Fibroblast of skin of back (primary cell): ENCODE measurements around the gene TMEM215. TPM values are rescaled to one million over a fixed set of nuclear protein-coding genes. Genes with fewer than 3 reads are reported as not detected.
"Not testable (repeated sequence)": the region's sequence is repeated elsewhere in the genome, so short reads cannot be mapped to it uniquely, and the experiment has no call there.

ENCODE experiments used
- DNase-seq: peaks from one replicate; pipeline ENCODE4 v3.0.0-alpha.2; 2013
- polyA plus RNA-seq, 2 experiments: library from polyadenylated mRNA; unstranded; fragments of 120-200 nt; gene quantifications; one replicate each; pipeline ENCODE4 v1.2.1, GENCODE V29; 2013; ENCODE audit not compliant: insufficient read length in 2 of 2

TMEM215 gene, protein sequence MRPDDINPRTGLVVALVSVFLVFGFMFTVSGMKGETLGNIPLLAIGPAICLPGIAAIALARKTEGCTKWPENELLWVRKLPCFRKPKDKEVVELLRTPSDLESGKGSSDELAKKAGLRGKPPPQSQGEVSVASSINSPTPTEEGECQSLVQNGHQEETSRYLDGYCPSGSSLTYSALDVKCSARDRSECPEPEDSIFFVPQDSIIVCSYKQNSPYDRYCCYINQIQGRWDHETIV
- polyA plus RNA-seq (2013, experiment 1 of 2; ENCODE audit: insufficient read length) = 0.17 TPM
- 0.10 TPM for polyA plus RNA-seq (2013, experiment 2 of 2; ENCODE audit: insufficient read length)

DNA sequence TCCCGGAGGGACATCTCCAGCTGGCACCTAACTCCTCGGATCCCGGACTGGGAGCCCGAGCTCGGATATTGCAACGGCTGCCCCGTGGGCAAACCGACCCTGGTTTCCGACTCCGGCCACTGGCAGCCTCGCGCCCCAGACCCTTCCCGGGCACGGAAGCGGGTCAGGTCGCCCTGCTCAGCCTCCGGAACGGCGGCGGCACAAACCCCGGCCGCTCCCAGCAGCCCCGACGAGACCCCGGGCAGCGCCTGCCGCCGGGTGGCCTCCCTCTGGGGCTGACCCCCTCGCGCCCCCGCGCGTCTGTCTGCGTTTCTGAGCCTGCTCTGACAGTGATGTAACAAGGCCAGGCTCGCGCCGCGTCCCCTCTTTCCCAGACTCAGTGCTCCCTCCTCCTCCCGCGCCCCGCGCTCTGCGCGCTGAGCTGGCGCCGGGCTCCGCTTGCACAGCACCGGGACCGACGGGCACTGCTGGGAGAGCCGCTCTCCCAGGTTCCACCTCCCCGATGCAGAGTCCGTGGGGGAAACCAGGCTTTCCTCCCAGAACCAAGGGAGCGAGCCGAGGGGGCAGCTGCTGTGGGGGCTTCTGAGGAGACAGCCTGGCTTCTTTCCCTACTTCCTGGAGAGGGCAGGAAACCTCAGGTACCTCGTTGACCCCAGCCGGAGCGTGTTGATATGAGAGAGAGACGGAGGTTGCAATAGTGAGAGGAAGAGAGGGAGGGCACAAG, at the start of gene TMEM215:
TSS of gene TMEM215 (plus strand) at position 373 of the 724 bp plus-strand sequence. CDS start 644 bp downstream, outside the sequence.
- DNase-seq = peak; percentile 21

DNA sequence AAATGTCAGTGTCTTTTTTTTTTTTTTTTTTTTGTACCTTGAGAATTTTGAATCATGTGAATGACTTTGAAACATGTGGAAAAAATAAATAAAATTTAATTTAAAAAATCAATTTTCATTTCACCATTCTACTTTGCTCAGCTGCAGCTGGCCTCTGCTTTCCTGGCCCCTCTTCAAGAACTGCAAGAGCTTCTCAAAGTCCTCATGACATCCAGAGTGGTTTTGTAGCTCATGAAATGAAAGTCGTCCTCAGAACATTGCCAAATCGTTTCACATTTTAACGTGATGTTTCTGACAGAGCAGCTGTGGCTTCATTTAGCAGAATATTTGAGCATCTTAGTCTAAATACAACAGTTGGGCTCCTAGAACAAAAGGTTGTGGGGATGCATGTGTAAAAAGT, 47.9 kb upstream of the TMEM215 start:
- no peak for DNase-seq

DNA sequence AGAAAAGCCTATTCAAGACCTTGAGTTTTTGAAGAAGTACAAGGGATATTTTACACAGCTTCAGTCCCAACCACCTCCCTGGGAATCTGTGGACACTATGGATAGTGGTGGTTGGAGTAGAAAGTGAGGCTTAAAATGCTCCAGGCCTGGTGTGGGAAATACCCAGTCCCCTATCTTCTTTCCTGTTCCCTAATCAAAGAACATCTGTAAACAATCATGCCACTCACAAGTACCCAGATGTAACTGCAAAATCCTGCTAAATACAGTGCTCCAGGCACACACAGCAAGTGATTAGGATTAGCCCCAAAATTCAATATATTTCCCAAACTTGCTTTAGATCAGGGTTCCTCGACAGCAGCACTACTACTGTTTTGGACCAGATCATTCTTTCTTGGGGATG, 46.0 kb upstream of the TMEM215 start:
- no peak for DNase-seq

DNA sequence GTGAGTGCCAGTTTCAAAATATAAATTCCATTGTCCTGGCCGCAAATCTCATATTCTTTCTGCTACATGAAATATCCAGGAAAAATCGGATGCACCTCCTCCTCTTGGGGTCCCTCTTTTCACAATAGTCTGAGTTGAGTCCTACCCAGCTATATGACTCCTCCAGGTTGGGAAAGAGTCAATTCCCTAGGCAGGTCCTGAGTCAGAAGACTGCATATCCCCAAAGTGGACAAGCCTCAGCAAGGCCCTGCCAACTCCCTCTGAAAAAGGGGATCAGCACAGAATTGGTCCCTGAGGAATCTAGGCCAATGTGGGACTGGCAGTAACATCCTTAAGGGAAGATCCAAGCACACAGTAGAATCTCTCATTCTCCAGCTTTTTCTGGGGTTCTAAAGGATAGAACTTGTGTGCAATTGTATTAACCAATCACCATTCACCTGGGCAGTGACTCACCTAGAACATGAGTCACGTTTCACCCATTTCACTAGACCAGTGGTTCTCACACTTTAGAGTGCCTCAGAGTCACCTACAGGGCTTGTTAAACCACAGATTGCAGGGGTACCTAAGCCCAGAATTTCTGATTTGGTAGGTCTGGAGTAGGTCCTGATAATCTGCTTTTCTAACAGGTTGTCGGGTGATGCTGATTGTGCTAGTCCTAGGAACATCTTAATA, 44.7 kb upstream of the TMEM215 start:
- DNase-seq = peak; percentile 24

DNA sequence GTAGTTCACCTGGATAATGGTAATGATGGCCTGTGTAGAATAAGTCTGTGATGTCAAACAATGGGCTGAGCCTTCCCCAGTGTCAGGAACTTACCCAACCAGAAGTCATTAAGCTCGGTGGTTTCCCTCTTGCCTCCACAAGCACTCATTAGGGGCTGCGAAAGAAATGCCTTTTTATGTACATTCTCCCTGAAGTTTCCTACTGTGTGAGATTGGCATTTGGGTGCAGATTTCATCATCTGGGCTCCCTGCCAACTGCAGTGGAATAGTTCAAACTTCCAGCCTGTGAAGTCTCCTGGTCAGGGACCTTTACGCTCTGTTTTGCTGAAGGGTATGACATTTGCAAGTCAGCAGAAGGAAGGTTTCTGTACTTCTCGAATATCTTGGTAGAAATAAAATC, 41.6 kb upstream of the TMEM215 start:
- peak; percentile 42 for DNase-seq

DNA sequence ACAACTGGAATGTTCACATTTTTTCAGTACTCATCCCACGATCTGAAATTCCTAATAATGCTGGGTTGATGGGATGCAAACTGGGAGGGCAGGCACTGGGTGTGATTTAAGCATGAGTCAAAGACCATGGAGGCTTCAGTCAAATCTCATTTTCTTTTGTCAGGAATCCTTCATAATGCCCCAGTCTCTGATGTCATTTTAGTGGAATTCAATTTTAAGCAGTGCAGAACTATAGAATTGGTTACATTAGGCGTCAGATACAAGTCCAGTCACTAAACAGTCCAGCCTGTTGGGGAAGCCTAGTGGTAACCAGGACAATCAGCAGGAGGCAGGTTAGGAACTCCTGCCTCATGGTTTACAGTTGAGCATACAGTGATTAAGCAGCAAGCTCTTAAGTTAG, 41.0 kb upstream of the TMEM215 start:
- peak; percentile 79 for DNase-seq

DNA sequence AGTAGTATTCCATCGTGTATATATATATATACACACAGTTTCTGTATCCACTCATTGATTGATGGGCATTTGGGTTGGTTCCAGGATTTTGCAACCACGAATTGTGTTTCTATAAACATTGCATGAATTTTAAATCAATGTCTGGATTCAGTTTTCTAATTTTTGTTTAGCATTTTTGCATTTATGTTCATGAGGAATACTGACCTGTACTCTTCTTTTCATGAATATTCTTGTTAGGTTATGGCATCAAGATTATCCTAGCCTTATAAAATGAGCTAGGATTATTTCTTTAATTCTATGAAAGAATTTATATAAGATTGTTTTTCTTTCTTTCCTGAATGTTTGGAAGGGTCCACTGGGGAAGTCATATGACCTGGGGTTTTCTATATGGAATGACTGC, 35.3 kb upstream of the TMEM215 start:
- no peak for DNase-seq

DNA sequence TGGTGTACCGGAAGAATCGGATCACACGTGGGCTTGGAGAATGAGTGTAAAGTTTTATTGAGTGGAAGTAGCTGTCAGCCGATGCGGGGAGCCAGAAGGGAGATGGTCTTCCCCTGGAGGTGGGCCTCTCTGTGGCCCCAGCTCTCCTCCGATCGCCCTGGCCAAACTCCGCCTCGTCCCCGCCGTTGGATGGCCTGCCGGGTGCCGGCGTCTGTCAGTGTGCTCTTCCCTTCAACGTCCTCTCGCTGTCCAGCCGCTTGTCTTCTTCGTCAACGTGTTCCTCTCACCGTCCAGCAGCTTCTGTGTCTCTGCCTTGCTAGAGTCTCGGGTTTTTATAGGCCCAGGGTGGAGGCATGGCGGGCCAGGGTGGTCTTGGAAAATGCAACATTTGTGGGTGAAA, 27.6 kb upstream of the TMEM215 start:
- DNase-seq = no peak

DNA sequence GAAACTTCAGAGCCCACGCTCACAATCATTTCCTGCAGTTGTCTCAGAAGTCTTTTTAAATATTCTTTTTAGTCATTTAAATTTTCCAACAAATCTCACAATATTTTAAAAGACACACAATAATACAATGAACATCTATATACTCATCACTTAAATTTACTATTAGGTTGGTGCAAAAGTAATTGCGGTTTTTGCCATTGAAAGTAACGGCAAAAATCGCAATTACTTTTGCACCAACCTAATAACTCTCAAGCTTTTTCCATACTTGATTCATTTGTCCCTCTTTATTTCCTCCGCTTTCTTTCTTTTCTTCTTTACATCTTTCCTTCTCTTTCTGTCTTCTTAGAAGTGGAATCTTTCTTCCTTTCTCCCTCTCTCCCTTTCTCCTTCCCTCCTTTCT, 19.2 kb upstream of the TMEM215 start:
- DNase-seq = no peak

DNA sequence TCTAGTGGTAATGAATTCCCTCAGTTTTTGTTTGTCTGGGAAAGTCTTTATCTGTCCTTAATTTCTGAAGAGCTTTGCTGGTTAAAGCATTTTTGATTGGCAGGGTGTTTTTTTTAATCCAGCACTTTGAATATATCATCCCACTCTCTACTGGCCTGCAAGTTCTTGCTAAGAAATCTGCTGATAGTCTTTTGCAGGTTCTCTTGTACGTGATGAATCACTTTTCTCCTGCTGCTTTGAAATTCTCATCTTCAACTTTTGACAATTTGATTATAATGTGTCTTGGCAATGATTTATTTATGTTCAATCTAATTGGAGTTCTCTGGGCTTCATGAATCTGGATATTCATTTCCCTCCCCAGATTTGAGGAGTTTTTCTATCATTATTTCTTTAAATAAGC, 8.1 kb upstream of the TMEM215 start:
- DNase-seq = no peak

DNA sequence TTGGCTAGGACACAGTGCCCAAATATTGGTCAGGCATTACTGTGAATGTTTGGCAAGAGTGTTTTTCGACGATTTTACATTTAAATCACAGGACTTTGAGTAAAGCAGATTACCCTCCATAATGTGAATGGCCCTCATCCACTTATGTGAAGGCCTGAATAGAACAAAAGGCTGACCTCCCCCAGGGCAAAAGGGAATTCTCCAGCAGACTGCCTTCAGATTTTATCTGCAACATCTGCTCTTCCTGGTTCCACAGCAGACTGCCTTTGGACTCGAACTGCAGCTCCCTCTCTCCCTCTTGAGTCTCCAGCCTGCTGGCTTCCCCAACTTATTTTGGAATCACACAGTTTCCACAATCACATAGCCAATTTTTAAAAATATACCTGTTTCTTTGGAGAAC, 7.1 kb upstream of the TMEM215 start:
- no peak for DNase-seq

DNA sequence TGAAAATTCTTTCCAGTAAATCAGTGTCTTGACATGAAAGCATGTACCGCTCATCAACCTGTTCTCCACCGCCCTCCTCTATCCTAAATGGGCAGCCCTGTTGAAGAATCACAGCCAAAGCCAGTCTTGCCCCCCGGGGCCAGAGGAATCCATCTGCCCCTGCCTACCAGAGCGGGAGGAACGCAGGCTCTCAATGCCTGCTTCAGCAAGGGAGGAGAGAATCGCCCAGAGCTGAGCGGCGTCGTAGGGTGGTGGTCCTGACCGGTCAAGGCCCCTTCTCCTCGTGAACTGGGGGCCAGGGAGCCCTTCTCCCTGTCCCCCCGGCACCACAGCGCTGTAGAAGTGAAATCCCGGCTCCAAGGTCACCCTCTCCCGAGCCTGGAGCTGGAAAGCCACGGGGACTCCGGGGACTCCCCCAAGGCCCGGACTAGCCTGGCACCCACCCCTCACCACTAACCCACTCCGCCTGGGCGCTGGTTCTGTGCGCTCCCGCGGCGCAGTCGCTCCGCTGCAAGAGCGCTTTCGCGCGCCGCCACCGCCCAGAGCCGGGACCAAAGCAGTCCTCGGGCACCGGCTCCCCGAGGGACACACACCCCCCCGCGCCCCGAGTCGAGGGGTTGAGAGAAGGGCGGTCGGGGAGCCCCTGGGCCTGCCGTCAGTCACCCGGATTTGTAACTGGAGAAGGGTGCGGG, 718 bp upstream of the TMEM215 start:
- DNase-seq = no peak

DNA sequence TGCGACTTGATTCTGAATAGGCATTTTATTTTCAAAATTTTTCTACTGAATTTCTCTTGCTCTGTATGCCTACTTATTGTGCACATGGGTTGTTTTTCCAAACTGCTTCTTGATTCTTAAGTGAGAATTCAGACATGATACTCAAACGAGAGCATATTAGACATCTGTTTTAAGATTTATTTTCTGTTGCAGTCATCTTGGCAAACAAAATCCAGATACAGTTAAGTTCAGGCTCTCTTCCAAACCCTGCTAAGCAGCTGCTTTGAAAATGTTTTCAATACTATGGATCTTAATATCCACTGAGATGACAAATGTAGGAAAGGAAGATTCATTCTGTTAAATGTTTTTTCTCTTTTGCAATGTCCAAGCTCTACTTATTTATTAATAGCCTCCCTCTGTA, 4.5 kb downstream of the TMEM215 start:
- no peak for DNase-seq

DNA sequence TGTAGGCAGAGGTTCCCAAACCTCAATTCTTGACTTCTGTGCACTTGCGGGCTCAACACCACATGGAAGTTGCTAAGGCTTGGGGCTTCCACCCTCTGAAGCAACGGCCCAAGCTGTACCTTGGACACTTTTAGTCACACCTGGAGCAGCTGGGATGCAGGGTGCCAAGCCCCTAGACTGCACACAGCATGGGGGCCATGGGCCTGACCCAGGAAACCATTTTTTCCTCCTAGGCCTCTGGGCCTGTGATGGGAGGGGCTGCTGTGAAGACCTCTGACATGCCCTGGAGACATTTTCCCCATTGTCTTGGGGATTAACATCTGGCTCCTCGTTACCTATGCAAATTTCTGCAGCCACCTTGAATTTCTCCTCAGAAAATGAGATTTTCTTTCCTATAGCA, 12.7 kb downstream of the TMEM215 start:
- not testable (repeated sequence) for DNase-seq

DNA sequence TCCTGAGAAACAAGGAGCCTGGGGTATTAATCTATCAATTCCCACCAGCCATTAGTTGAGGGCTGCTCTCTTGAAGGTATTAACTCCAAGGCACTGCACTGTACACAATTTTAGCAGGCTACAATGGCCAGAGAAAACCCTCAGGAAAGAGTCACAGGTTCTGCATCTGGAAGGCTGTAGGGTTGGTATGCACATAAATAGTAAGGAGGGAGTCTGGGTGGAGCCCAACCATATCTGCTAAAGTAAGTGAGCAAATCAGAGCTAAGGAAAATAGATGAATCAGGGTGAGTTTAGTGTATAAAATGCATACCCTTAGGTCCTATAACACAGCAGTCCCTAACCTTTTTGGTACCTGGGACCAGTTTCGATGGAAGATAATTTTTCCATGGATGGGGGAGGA, 18.2 kb downstream of the TMEM215 start:
- DNase-seq = no peak

DNA sequence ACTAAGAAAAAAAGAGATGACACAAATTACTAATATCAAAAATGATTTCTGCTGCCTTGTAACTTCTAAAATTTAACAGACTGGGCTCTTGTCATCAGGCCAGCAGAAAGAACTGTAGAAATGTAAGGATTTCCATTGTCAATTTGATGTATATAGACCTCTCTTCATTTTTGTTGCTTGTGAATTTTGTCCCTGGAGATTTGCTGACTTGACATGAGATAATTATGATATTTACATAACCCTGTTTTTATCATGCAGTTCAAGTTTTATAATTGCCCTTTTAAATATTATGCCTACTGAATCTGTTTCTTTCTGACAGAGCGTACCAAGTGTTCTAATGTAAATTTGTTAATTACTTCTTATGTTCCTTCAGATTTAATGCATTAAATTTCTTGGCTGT, 23.9 kb downstream of the TMEM215 start:
- DNase-seq = no peak

DNA sequence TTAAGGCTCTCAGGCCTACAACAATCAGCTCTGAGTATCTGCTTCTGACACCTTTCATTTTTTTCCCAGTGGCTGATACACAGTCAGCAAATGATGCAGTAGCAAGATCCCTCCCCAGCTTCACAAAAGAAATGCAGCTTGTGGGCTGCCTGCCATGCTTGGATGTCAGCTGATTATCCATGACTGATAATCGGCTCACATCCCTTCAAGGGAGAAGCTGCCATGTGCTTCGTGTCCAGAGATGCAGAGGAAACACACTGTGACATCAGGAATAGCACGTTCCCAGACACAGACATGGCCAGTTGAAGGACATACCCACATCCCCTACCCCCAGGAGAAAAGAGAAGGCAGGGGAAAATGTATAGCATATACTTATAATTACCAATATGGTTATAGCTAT, 27.9 kb downstream of the TMEM215 start:
- no peak for DNase-seq

DNA sequence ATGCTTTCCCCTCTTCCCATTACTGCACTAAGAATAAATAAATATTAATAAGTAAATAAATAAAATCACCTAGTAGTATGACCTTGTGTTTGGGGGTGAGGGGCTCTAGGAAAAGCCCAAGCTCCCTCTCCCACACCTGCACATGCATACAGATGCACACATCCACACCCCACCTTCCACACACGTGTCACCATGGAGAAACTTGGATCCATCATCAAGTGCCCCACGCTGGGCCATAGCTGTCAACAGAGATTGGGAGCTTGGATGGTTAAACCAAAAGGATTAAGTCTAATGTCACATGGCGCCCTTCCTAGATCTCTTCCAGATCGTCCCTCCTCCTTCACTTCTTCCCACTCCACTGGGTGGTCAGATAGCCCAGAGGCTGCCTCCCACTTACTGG, 37.0 kb downstream of the TMEM215 start:
- no peak for DNase-seq

DNA sequence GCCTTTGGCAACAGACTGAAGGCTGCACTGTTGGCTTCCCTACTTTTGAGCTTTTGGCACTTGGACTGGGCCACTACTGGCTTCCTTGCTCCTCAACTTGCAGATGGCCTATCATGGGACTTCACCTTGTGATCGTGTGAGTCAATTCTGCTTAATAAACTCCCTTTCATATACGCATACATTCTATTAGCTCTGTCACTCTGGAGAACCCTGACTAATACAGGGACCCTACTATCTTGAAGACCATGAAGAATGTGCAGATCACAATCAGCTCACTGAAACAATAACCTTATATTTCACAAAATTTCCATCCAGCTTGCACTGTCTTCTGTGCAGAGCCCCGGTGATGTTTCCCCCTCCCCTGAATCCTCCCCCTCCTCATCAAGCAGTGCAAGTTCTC, 39.8 kb downstream of the TMEM215 start:
- no peak for DNase-seq

DNA sequence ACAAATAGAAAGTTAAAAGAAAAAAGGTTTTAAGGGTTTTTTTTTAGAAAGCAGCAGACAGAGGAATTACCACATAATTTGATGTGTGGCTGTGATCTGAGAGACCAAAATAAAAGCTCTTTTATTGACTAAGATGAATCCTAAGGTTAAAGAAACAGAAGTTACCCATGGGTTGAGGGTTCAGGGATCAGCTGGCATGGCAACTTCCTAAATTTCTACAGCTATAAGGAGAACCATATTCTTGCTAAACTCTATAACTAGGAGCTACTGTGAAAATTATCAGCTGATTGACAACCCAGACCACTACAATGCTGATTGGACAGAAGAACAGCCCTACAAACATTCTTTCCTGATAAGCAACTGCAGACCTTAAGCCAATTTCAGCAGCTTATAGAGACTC, 40.2 kb downstream of the TMEM215 start:
- DNase-seq = no peak

DNA sequence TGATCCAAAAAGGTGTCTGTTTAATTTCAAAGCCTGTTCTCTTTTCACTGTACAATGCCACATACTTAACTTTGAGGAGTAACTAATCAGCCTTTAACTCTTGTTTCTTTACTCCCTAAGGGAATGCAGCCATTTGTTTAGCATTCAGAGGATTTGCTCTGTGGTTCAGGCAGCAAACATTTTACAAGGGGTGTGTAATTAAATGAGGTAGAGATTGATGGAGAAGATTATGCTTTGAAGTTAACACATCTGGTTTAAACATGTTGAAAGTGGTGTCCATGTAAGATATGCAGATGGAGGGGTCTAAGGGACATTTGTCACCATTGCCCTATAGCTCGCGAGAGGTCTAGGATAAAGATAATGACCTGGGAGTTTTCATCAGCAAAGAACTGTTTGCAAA, 41.9 kb downstream of the TMEM215 start:
- DNase-seq = no peak

DNA sequence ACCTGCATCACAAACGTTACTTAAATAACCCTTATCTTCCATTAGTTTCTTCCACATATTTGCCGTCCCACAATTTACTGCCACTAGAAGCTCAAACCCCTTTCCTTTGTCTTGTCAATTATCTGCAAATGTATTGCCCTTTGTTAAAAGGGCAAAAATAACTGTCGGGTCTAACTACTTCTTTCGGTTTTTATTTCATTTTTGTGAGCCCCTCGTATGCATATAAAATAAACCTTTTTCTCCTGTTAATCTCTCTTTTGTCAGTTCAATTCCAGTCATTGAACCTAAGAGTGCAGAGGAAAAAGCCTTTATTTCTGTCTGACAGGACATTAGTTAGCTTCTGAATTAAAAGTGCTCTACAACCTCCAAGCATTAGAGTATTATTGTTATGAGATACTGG, 45.5 kb downstream of the TMEM215 start:
- no peak for DNase-seq

DNA sequence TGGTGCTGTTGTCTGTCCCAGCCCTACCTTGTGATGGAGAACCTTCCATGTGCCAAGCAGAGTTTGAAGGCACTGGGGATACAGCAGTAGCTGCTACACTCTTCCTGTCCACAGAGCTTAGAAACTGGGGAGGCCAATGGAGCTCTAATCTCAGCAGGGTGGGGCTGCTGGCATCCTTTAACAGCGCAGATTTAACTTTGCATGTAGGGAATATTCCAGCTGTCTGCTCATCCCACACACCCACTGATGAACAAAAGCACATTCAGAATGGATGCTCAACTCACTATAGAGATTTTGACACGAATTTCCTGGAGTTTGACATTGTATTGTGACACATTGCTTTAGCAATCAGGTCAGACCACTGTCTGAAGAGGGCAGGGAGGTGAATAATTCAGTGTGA, 49.0 kb downstream of the TMEM215 start:
- no peak for DNase-seq
